D341Med (cell line): ENCODE measurements around the gene ACADS.

Experiments
- DNase-seq: peaks from one replicate; pipeline ENCODE4 v3.0.0; 2012; ENCODE audit warnings: low spot score

ACADS gene

DNA sequence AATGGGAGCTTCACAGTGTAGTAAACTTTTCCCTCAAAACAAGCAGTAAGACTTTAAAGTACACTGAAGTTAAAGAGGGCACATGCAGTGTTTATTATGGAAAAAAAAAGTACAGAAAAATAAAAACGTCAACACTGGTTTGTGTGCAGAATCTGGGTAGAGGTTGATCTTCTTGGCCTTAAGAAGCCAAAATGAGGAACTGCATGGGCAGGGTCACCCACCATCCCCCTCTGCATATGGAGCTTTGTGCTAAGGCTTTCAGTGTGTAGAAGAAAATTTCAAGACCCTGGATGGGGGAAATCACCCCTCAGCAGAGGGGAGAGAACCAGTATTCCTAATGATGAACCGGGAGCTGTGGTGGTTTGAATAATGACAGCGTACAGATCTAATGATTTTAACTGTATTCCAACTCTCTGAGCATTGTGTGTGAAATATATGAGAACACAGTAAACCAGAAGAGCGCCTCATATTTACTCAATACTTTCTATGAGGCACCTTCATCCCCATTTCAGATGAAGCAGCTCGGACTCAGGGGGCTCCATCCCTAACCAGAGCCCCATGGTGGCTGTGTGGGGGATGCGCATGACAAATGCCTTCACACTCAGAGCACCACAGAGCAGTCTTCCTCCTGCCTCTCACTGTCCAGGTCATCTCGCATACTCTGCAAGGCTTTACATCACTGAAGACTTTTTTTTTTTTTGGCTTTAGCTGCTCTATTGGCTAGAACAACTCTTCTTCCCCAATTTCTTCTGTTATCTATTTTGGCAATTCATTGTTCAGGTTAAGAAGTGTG, 33.4 kb downstream of the ACADS start:
- no peak for DNase-seq

- DNase-seq: no peak
Observed at GRCh38 chr12:120759591-120760348, 34.1 kb downstream of the ACADS start.

GRCh38 chr12:120760349-120761254, 35.0 kb downstream of the ACADS start:
- DNase-seq: no peak

- no peak for DNase-seq
Observed at GRCh38 chr12:120761519-120761934, 35.9 kb downstream of the ACADS start.

DNA sequence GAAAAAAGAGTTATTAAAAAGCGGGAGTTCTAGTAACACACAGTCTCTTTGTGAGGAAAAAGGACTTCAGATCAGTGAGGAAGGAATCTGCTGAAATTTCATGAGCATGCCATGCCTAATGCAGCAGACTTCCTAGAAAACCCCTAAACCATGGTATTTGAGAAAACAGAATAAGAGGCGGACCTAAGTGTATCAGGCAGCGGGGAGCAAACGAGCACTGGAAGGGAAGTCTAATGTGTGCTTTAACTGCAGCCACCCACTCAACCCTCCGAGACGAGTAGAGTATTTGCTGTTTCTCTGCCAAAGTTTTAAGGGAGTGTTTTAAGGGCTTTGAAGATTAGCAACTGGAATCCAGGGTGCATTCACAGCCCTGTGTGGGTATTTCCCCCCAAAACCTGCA, 36.5 kb downstream of the ACADS start:
- DNase-seq: no peak

GRCh38 chr12:120763250-120763649, 37.6 kb downstream of the ACADS start:
- no peak for DNase-seq

DNA sequence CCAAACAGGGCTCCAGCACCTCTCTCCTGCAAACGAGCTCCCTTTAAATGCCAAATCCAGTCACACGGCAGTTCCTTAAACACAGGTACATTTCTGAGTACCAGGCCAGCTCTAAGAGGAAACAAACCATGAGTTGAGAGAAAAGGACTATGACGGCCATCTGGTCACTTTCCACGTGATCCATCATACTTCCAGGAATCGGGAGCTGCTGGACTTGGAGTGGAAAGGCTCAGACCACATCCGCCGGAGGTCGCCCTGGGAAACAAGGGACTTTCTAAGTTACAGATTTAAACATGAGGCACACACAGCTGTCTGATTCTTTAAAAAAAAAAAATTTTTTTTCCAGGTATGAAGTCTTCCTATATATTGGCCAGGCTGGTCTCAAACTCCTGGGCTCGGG, 39.2 kb downstream of the ACADS start:
- no peak for DNase-seq

- no peak for DNase-seq
Observed at GRCh38 chr12:120766566-120766965, 40.9 kb downstream of the ACADS start.

DNA sequence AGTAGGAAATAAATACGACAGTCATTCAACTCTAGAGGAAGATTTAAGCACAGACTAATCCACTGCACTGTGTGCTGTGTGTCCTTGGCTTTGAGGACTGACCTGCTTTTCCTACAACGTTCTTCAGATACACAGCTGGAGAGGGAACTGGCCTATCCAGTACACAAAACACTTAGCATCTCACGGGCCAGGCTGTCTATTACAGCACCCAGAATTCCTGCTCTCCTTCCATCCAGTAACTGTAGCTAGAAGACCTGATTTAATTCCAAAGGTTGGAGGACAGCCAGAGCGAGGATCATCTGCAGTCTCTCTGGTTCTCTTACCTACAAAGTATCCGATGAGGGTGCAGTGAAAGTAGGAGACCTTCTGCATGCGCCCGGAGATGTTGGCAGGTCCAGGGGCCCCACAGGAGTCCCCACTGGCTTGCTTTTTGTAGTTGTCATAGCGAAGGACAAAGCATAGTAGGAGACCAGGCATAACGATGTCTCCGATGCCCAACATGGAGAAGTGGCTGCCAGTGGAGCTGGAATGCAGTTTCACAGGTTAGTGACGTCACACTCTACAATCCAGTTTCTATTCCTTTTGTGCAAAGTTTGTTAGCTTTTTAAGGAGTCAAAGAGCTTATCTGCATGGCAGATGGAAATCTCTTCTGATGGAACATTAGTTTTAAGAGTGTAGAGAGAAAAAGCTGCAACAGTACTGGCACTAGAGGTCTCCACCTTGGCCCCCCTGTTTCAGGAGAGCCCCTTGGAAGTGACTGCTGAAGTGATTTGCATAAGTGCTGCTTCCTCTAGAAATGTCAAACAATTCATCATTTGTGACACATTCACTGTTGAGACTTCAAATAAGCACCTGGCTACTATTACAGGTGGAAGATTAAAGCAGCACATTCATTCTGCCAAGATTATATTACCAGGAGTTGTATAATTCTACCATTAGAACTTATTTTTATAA, 41.7 kb downstream of the ACADS start:
- no peak for DNase-seq

- DNase-seq: no peak
Observed at GRCh38 chr12:120771097-120771496, 45.5 kb downstream of the ACADS start.

DNA sequence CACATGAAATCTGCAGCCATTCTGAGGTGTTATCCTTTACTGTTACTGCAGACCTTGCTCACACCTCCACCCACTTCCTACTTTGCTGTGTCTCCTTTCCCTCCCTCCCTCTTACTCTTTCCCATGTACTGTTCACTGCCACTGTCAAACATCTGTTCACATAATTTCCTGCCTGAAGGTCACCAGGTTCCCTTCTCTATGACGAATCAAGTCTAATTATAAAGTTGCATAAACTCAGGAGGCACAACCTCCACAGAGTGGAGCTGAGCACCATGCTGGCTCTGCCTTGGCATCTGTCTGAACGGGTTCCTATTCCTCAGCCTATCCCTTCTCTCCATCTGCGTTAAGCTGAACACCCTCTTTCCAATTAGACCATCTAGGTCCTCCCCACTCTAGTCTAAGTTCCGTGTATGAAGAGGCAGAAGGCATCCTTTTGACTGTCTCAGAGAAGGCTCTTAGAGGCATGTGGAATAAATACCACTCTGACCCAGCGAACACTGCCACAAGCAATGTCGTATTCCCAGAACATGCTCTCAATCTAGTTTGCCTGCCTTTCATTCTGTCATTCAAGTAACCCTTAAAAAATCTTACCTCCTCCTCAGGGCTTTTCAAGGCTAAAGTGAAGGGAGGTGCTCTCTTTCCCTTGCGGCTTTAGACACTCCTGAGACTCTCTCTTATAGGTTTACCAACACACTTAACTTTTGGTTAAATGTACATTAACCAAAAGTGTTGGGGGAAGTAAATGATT, 48.7 kb downstream of the ACADS start:
- DNase-seq: no peak

DNA sequence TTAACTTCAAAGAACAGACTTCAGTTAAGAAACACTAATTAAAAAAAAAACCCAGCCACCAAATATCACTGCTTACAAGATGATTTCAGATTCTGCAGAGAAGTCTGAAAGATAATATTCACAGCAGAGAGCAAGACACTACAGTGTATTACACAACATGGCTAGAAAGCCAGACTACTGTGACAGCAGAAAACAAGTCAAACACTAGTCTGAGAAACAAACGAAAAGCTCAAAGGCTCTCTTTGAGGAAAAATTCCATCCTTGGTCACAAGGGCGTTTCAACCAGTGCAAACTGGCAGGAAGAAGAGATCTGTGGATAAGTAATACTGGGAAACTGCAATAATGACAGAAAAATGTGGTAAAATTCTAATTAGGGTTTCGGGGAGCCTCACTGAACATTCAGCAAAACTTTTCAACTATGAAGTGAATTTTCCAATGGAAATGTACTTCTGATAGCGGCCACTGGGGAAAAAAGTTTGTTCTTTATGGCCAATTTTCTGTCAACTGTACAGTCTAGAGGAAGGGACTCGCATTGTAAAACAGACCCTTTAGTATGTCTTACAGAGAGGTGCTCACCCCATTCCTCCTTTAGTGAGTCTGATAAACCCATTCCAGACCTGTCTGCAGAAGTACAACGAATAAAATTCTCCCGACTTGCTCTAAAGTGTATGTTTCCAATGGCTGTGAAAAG, 50.4 kb downstream of the ACADS start:
- DNase-seq: no peak

DNA sequence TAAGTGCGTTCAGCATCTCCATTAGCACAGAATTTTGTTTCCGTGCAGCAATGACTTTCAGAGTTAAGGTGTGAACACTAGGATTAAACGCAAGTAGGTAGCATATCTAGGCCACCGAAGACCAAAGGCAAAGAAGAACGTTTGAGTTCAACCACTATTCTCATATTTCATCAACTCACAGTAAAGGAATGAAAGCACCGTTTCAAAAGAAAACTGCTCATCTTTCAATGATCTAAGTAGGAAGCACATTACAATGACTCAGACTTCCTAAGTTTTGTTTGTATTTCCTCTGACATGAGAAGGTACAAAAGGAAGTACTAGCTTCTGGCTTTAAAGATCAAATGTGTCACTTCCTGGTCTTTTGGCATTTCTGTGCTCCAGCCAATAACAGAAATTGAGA, 57.6 kb downstream of the ACADS start:
- DNase-seq: no peak

DNA sequence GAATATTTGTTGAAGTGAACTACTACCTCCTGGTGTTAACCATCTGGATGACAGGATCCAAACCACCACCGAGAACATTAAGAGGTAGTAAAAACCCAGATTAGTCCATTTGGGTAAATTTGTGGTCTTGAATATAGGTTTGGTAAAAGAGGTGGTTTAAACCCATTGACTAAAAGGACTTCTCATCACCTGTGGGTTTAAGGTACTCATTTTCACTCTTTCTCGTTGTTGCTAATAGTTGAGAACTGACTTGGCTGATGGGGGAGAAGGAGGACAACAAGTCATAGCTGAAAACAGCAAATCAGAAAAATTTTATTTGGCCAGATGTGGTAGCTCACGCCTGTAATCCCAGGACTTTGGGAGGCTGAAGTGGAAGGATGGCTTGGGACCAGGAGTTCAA, 59.2 kb downstream of the ACADS start:
- no peak for DNase-seq

- DNase-seq: no peak
Observed at GRCh38 chr12:120787889-120788288, 62.3 kb downstream of the ACADS start.
